K562 (cell line): Measurements from ENCODE around the gene BHLHE40.

Experiments
- CEBPB ChIP-seq: fragments of 450-650 bp; IDR thresholded peaks from 2 replicates; pipeline ENCODE4 v1.6.1; 2016; ENCODE audit warnings: missing genetic modification characterization, missing compliant biosample characterization
- EP300 ChIP-seq: IDR thresholded peaks from 2 replicates; pipeline ENCODE4 v1.6.1; 2012; ENCODE audit warnings: low read length, improper control_type of control experiment
- FOXA1 ChIP-seq: fragments of 450-650 bp; IDR thresholded peaks from 2 replicates; pipeline ENCODE4 v1.6.1; 2016; ENCODE audit warnings: mild to moderate bottlenecking, borderline replicate concordance
- FOXJ3 ChIP-seq: sonication (generic); formaldehyde crosslinking; IDR thresholded peaks from 2 replicates; pipeline ENCODE4 v1.4.0; 2020; ENCODE audit warnings: mild to moderate bottlenecking, missing genetic modification reagents
- MAZ ChIP-seq, 2 experiments: fragments of 450-650 bp in 1 of 2; sonication (generic) in 1 of 2; formaldehyde crosslinking; IDR thresholded peaks in 1 of 2; conservative IDR thresholded peaks in 1 of 2; 2 replicates each; pipeline versions ENCODE4 v1.4.0 to v1.5.0; 2020; ENCODE audit warnings: mild to moderate bottlenecking in 1 of 2, missing genetic modification reagents in 1 of 2
- MECOM ChIP-seq: fragments of 250-450 bp; sonication (Bioruptor Pico); IDR thresholded peaks from 2 replicates; pipeline ENCODE4 v1.8.0; 2022; ENCODE audit warnings: inconsistent platforms
- POLR2A ChIP-seq: fragments of 450-650 bp; conservative IDR thresholded peaks from 2 replicates; pipeline ENCODE4 v1.6.1; 2016
- RNF2 ChIP-seq: sonication (generic); IDR thresholded peaks from 2 replicates; pipeline ENCODE4 v1.6.1; 2016
- SMARCB1 ChIP-seq: IDR thresholded peaks from 2 replicates; pipeline ENCODE4 v1.6.1; 2011; ENCODE audit warnings: improper control_type of control experiment, low read depth; ENCODE audit not compliant: insufficient read length
- TF ChIP-seq, protein P1 (sequence below), 3 experiments: IDR thresholded peaks in 2 of 3; conservative IDR thresholded peaks in 1 of 3; 2 replicates each; pipeline ENCODE4 v1.5.1; 2011 to 2012; ENCODE audit warnings: low read length in 3 of 3, mild to moderate bottlenecking in 3 of 3, control low read depth in 2 of 3, improper control_type of control experiment in 1 of 3, inconsistent platforms in 1 of 3, low read depth in 1 of 3, mixed read lengths in 1 of 3, moderate library complexity in 1 of 3; ENCODE audit not compliant: insufficient read depth in 2 of 3
- TF ChIP-seq, protein P2 (sequence below): sonication (generic); formaldehyde crosslinking; IDR thresholded peaks from 2 replicates; pipeline ENCODE4 v1.9.0; 2022; ENCODE audit warnings: mild to moderate bottlenecking, missing genetic modification reagents

DNA sequence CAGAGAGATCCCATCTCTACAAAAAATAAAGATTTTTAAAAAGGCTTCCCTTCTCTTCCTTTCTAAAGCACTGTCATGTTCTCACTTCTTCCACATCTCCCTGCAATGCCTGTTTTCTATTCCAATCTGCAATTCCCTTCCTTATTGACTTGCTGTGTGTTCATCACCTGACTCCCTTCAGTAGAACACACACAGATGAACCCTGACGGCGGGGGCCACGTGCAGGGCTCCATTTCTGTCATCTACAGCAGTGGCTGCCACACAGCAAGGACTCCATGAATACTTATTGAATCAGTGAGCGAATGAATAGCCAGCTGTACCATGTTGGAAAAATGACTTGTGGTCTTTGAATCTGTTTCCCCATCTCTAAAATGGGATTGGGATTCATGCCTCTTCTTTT is 26.1 kb downstream of the BHLHE40 start:
- TF ChIP-seq SMARCB1, result no peak
- TF ChIP-seq FOXJ3 (CRISPR knock-in tag), result no peak
- TF ChIP-seq RNF2, result no peak
- TF ChIP-seq, protein P1, sequence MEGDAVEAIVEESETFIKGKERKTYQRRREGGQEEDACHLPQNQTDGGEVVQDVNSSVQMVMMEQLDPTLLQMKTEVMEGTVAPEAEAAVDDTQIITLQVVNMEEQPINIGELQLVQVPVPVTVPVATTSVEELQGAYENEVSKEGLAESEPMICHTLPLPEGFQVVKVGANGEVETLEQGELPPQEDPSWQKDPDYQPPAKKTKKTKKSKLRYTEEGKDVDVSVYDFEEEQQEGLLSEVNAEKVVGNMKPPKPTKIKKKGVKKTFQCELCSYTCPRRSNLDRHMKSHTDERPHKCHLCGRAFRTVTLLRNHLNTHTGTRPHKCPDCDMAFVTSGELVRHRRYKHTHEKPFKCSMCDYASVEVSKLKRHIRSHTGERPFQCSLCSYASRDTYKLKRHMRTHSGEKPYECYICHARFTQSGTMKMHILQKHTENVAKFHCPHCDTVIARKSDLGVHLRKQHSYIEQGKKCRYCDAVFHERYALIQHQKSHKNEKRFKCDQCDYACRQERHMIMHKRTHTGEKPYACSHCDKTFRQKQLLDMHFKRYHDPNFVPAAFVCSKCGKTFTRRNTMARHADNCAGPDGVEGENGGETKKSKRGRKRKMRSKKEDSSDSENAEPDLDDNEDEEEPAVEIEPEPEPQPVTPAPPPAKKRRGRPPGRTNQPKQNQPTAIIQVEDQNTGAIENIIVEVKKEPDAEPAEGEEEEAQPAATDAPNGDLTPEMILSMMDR (IDR thresholded peaks at IDR 0.05 in 2 of 3, conservative IDR thresholded peaks at IDR 0.05 in 1 of 3; ENCODE audit: insufficient read depth in 2 of 3, low read depth in 1 of 3, low read length in 3 of 3), result no peak
- TF ChIP-seq, protein P2, sequence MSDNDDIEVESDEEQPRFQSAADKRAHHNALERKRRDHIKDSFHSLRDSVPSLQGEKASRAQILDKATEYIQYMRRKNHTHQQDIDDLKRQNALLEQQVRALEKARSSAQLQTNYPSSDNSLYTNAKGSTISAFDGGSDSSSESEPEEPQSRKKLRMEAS (CRISPR knock-in tag), result no peak
- no peak for TF ChIP-seq MAZ (CRISPR knock-in tag; conservative IDR thresholded peaks at IDR 0.05 in 1 of 2, IDR thresholded peaks at IDR 0.05 in 1 of 2)
- no peak for TF ChIP-seq EP300
- no peak for TF ChIP-seq MECOM (CRISPR knock-in tag)
- no peak for TF ChIP-seq POLR2A
- TF ChIP-seq CEBPB, result no peak
- TF ChIP-seq FOXA1, result no peak
